SK-N-MC (cell line): Measurements from ENCODE around the gene GCSAML.

ENCODE experiments used
- EZH2 ChIP-seq: fragments of 200-600 bp; sonication (generic); IDR thresholded peaks from one replicate; pipeline ENCODE4 v1.6.1; 2017; ENCODE audit warnings: antibody characterized with exemption
- FOXP2 ChIP-seq: optimal IDR thresholded peaks from 2 replicates; pipeline ENCODE3; 2011; ENCODE audit warnings: mild to moderate bottlenecking, moderate library complexity; ENCODE audit not compliant: insufficient read depth; ENCODE audit errors: extremely low read length, control extremely low read depth
- POLR2AphosphoS5 ChIP-seq: IDR thresholded peaks from 2 replicates; pipeline ENCODE4 v1.6.1; 2012; ENCODE audit warnings: mild to moderate bottlenecking, low read depth, low read length, borderline replicate concordance

- TF ChIP-seq POLR2AphosphoS5 (no peak), EZH2 (no peak), FOXP2 (no peak)
Observed at GRCh38 chr1:247574664-247575063, 25.7 kb downstream of the GCSAML start.
